K562 (cell line): ENCODE data around the gene P2RX3. TPM values are rescaled to one million over a fixed set of nuclear protein-coding genes. Genes with fewer than 3 reads are reported as not detected.

Experiments
- BCL6 ChIP-seq: fragments of 250-450 bp; sonication (Bioruptor Pico); IDR thresholded peaks from 2 replicates; pipeline ENCODE4 v1.4.0; 2020
- BDP1 ChIP-seq: IDR thresholded peaks from 3 replicates; pipeline ENCODE4 v1.6.1; 2011; ENCODE audit not compliant: insufficient read length, insufficient read depth
- CBX2 ChIP-seq: fragments of 200-600 bp; sonication (generic); IDR thresholded peaks from one replicate; pipeline ENCODE4 v1.6.1; 2012; ENCODE audit warnings: mild to moderate bottlenecking, low read length, inconsistent platforms; ENCODE audit not compliant: insufficient read depth, poor library complexity, severe bottlenecking
- CHD4 ChIP-seq: fragments of 200-600 bp; sonication (generic); IDR thresholded peaks from 3 replicates; pipeline ENCODE4 v1.6.1; 2012; ENCODE audit warnings: low read depth, mild to moderate bottlenecking, mixed read lengths, low read length, inconsistent platforms; ENCODE audit not compliant: insufficient read depth, insufficient replicate concordance, poor library complexity, severe bottlenecking
- CTBP1 ChIP-seq: fragments of 450-650 bp; IDR thresholded peaks from 2 replicates; pipeline ENCODE4 v1.6.1; 2016; ENCODE audit warnings: borderline replicate concordance
- FOSL1 ChIP-seq: fragments of 200-800 bp; sonication (Bioruptor generic); conservative IDR thresholded peaks from 2 replicates; pipeline ENCODE4 v1.6.1; 2016; ENCODE audit warnings: missing genetic modification characterization, missing compliant biosample characterization
- HBP1 ChIP-seq: fragments of 450-650 bp; formaldehyde crosslinking; IDR thresholded peaks from 2 replicates; pipeline ENCODE4 v1.4.0; 2022; ENCODE audit warnings: missing genetic modification characterization
- HDAC1 ChIP-seq, 2 experiments: fragments of 450-650 bp; IDR thresholded peaks; 2 replicates each; pipeline ENCODE4 v1.6.1; 2016 to 2017; ENCODE audit warnings: inconsistent platforms in 1 of 2, mild to moderate bottlenecking in 1 of 2, moderate library complexity in 1 of 2
- HIVEP1 ChIP-seq: fragments of 250-450 bp; sonication (Bioruptor Pico); IDR thresholded peaks from 2 replicates; pipeline ENCODE4 v1.4.0; 2020; ENCODE audit warnings: mild to moderate bottlenecking
- KDM2B ChIP-seq: fragments of 250-450 bp; sonication (Bioruptor Pico); IDR thresholded peaks from 2 replicates; pipeline ENCODE4 v1.8.0; 2021; ENCODE audit warnings: mild to moderate bottlenecking, moderate library complexity
- PYGO2 ChIP-seq: fragments of 450-650 bp; IDR thresholded peaks from 2 replicates; pipeline ENCODE4 v1.6.1; 2016; ENCODE audit warnings: mild to moderate bottlenecking, missing genetic modification characterization, moderate library complexity, missing compliant biosample characterization
- RBM22 ChIP-seq: fragments of 200-400 bp; formaldehyde crosslinking; IDR thresholded peaks from 2 replicates; pipeline ENCODE4 v1.6.1; 2018; ENCODE audit warnings: low read length, low read depth; ENCODE audit not compliant: poor library complexity, severe bottlenecking
- SAFB2 ChIP-seq: fragments of 200-400 bp; formaldehyde crosslinking; IDR thresholded peaks from 2 replicates; pipeline ENCODE4 v1.6.1; 2018; ENCODE audit warnings: borderline replicate concordance, low read length, low read depth, moderate library complexity; ENCODE audit not compliant: severe bottlenecking
- SMAD3 ChIP-seq: fragments of 450-650 bp; formaldehyde crosslinking; conservative IDR thresholded peaks from 2 replicates; pipeline ENCODE4 v1.4.0; 2020; ENCODE audit warnings: mild to moderate bottlenecking
- SNRNP70 ChIP-seq: fragments of 200-400 bp; formaldehyde crosslinking; optimal IDR thresholded peaks from 2 replicates; pipeline ENCODE3; 2017; ENCODE audit warnings: low read depth, low read length
- U2AF2 ChIP-seq: fragments of 200-400 bp; formaldehyde crosslinking; optimal IDR thresholded peaks from 2 replicates; pipeline ENCODE3; 2017; ENCODE audit warnings: low read depth, mild to moderate bottlenecking, low read length
- ZBED1 ChIP-seq: IDR thresholded peaks from 2 replicates; pipeline ENCODE4 v1.6.1; 2014
- ZFP1 ChIP-seq: fragments of 450-650 bp; formaldehyde crosslinking; IDR thresholded peaks from 2 replicates; pipeline ENCODE4 v1.4.0; 2020; ENCODE audit warnings: mild to moderate bottlenecking, mixed read lengths
- ZNF586 ChIP-seq: fragments of 450-650 bp; formaldehyde crosslinking; conservative IDR thresholded peaks from 2 replicates; pipeline ENCODE4 v1.4.0; 2020; ENCODE audit warnings: mild to moderate bottlenecking, moderate library complexity
- polyA plus RNA-seq, 8 experiments: library from polyadenylated mRNA; depleted of rRNA in 4 of 8; stranded (reverse) in 5 of 8; unstranded in 3 of 8; fragments of >200 nt; fragmentation: Nextera tagmentation in 2 of 8; fragmentation: Illumina TruSeq in 1 of 8; extraction: Ambion mirVana in 2 of 8; extraction: Trizol in 1 of 8; gene quantifications; 2 replicates each; pipeline versions ENCODE4 v1.2.1 to v1.2.3, GENCODE V29; 2011 to 2014; ENCODE audit warnings: inconsistent platforms in 1 of 8, missing spikeins in 1 of 8
- total RNA-seq, 7 experiments: library from RNA; depleted of rRNA in 6 of 7; stranded (reverse); fragments of >200 nt in 6 of 7; fragmentation: Illumina TruSeq in 2 of 7; extraction: Trizol in 2 of 7; gene quantifications; 2 replicates each; pipeline versions ENCODE4 v1.2.1 to v1.2.3, GENCODE V29; 2011 to 2021; ENCODE audit warnings: low replicate concordance in 1 of 7
- TF ChIP-seq, protein P1 (sequence below): sonication (generic); formaldehyde crosslinking; IDR thresholded peaks from 2 replicates; pipeline ENCODE4 v1.8.0; 2022; ENCODE audit warnings: mild to moderate bottlenecking, missing genetic modification reagents
- TF ChIP-seq, protein P2 (sequence below): fragments of 150-350 bp; conservative IDR thresholded peaks from 2 replicates; pipeline ENCODE4 v1.6.1; 2014; ENCODE audit warnings: low read length
- TF ChIP-seq, protein P3 (sequence below): fragments of 450-650 bp; conservative IDR thresholded peaks from 2 replicates; pipeline ENCODE4 v1.6.1; 2016; ENCODE audit warnings: missing genetic modification characterization, low read depth, mild to moderate bottlenecking, control low read depth, missing compliant biosample characterization

Gene P2RX3
- total and polyA plus RNA-seq, 9 of the 15 experiments (the other 6 are each of a cell fraction or from before 2014, with no cell fraction given), result not detected

DNA sequence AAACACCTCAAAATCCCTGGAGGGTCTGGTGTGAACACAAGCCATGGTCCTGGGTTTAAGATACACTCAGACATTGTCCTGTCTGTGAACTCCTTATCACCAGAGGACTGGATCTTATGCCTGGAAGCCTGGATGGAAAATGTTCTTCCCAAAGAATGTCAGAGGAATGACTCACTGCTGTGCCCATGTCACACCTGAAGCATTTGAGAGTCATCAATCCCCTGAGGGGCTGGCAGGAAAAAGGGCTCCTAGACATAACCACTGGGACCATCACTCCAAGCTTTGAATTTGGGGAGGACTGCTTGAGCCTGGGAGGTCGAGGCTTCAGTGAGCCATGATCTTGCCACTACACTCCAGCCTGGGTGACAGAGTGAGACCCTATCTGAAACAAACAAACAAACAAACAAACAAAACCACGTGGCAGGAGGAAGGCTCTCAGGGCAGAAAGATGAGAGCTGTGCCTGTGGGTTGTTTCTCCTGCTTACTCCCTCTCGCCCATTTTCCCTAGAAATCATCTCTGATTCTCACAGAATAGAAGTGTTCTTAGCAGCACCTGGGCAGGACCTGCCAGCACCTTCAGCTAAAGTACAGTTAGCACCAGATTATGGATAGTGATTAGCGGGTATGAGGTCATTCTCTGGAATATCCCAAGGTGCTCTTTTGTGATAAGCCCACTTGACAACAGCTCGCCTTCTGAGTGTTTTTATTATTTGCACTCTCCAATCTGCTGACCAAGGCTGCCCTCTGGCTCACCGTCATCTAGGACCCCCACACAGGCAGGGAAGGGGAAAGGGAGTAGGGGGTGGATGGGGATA is 64.2 kb downstream of the P2RX3 start (continued):
- TF ChIP-seq, protein P1, sequence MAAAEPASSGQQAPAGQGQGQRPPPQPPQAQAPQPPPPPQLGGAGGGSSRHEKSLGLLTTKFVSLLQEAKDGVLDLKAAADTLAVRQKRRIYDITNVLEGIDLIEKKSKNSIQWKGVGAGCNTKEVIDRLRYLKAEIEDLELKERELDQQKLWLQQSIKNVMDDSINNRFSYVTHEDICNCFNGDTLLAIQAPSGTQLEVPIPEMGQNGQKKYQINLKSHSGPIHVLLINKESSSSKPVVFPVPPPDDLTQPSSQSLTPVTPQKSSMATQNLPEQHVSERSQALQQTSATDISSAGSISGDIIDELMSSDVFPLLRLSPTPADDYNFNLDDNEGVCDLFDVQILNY (CRISPR knock-in tag), result no peak
- TF ChIP-seq HIVEP1, result no peak
- TF ChIP-seq, protein P2, sequence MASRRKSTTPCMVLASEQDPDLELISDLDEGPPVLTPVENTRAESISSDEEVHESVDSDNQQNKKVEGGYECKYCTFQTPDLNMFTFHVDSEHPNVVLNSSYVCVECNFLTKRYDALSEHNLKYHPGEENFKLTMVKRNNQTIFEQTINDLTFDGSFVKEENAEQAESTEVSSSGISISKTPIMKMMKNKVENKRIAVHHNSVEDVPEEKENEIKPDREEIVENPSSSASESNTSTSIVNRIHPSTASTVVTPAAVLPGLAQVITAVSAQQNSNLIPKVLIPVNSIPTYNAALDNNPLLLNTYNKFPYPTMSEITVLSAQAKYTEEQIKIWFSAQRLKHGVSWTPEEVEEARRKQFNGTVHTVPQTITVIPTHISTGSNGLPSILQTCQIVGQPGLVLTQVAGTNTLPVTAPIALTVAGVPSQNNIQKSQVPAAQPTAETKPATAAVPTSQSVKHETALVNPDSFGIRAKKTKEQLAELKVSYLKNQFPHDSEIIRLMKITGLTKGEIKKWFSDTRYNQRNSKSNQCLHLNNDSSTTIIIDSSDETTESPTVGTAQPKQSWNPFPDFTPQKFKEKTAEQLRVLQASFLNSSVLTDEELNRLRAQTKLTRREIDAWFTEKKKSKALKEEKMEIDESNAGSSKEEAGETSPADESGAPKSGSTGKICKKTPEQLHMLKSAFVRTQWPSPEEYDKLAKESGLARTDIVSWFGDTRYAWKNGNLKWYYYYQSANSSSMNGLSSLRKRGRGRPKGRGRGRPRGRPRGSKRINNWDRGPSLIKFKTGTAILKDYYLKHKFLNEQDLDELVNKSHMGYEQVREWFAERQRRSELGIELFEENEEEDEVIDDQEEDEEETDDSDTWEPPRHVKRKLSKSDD, result no peak
- TF ChIP-seq HBP1 (CRISPR knock-in tag), result no peak
- peak; percentile 88 for TF ChIP-seq CTBP1
- TF ChIP-seq SMAD3, result no peak
- no peak for TF ChIP-seq SNRNP70
- no peak for TF ChIP-seq RBM22
- TF ChIP-seq, protein P3, sequence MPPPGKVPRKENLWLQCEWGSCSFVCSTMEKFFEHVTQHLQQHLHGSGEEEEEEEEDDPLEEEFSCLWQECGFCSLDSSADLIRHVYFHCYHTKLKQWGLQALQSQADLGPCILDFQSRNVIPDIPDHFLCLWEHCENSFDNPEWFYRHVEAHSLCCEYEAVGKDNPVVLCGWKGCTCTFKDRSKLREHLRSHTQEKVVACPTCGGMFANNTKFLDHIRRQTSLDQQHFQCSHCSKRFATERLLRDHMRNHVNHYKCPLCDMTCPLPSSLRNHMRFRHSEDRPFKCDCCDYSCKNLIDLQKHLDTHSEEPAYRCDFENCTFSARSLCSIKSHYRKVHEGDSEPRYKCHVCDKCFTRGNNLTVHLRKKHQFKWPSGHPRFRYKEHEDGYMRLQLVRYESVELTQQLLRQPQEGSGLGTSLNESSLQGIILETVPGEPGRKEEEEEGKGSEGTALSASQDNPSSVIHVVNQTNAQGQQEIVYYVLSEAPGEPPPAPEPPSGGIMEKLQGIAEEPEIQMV (tag), result no peak
- no peak for TF ChIP-seq ZBED1
- TF ChIP-seq BDP1, result no peak
- no peak for TF ChIP-seq BCL6 (CRISPR knock-in tag)
- 0 out of 4 replicates have a peak, but pooled peaks of 1 of the 2 experiments have one; percentile 23 for TF ChIP-seq HDAC1 (IDR thresholded peaks at IDR 0.05)
- TF ChIP-seq FOSL1 (tag), result peak; percentile 76
- TF ChIP-seq ZFP1 (CRISPR knock-in tag), result no peak
- no peak for TF ChIP-seq CHD4
- TF ChIP-seq PYGO2 (tag), result no peak
- no peak for TF ChIP-seq KDM2B (CRISPR knock-in tag)
- TF ChIP-seq SAFB2, result no peak
- TF ChIP-seq CBX2, result no peak
- TF ChIP-seq ZNF586 (CRISPR knock-in tag), result no peak
- no peak for TF ChIP-seq U2AF2
